Ovary (tissue), 9 donors: ENCODE results near the gene SPDYA. TPM values are rescaled to one million over a fixed set of nuclear protein-coding genes. Genes with fewer than 3 reads are reported as not detected.

Experiments used
- DNase-seq, 5 donors: peaks; one replicate each; pipeline ENCODE4 v3.0.0-alpha.2; 2019 to 2020
- H3K27ac ChIP-seq, 2 donors: fragments of 200-600 bp; one replicate each; pipeline versions ENCODE4 v1.5.1 to v1.8.0; 2019 to 2022
- H3K27me3 ChIP-seq: fragments of 200-600 bp; one replicate; pipeline ENCODE4 v1.8.0; 2022
- H3K36me3 ChIP-seq: fragments of 200-600 bp; sonication (generic); one replicate; pipeline ENCODE4 v1.5.1; 2019
- H3K4me1 ChIP-seq: one replicate; pipeline ENCODE4 v1.8.1; 2013; ENCODE audit warnings: mild to moderate bottlenecking, moderate library complexity; ENCODE audit not compliant: insufficient read depth
- H3K4me3 ChIP-seq: fragments of 200-600 bp; sonication (generic); one replicate; pipeline ENCODE4 v1.5.1; 2017
- H3K9me3 ChIP-seq, 2 donors: fragments of 200-600 bp in 1 of 2; sonication (generic) in 1 of 2; one replicate each; pipeline versions ENCODE4 v1.5.1 to v1.8.1; 2013 to 2019; ENCODE audit warnings: mild to moderate bottlenecking in 1 of 2, moderate library complexity in 1 of 2
- EP300 ChIP-seq: sonication (generic); formaldehyde crosslinking; IDR thresholded peaks from one replicate; pipeline ENCODE4 v1.6.1; 2017; ENCODE audit warnings: antibody characterized with exemption
- POLR2A ChIP-seq: fragments of 450-650 bp; IDR thresholded peaks from one replicate; pipeline ENCODE4 v1.6.1; 2017; ENCODE audit warnings: antibody characterized with exemption, mild to moderate bottlenecking, moderate library complexity
- WGBS, 3 donors: extraction: QIAGEN DNeasy Blood & Tissue Kit in 1 of 3; methylation state at CpG; one replicate each; pipeline versions ENCODE4 v1.1.5 to v1.1.7; 2013 to 2017; 5-methylcytosine and 5-hydroxymethylcytosine counted together
- intact Hi-C, 4 donors: fragments of 100-400 bp; cut with DNase I; formaldehyde crosslinking; loops; one replicate each; pipeline versions ENCODE4 v1.11.0 to v1.15.1; 2022 to 2023
- polyA plus RNA-seq, 2 donors: library from polyadenylated mRNA; stranded (reverse); fragments of 200-250 nt in 1 of 2; fragments of 350-450 nt in 1 of 2; fragmentation: Illumina TruSeq in 1 of 2; extraction: RNeasy Lipid Tissue Mini Kit (QIAGEN cat#74804) in 1 of 2; gene quantifications; one replicate each; pipeline ENCODE4 v1.2.3, GENCODE V29; 2013 to 2014
- total RNA-seq, 7 donors: library from RNA; depleted of rRNA in 2 of 7; stranded (reverse); fragments of >200 nt in 2 of 7; fragmentation: NEBNext Ultra II Directional in 3 of 7; extraction: Animal tissue kit (Norgen Biotek cat#: 25700) in 3 of 7; gene quantifications; one replicate each; pipeline versions ENCODE4 v1.1.0 to v1.2.4, GENCODE V29; 2016 to 2023
- TF ChIP-seq, protein P1 (sequence below), 3 donors: fragments of 450-650 bp in 2 of 3; fragments of 200-600 bp in 1 of 3; IDR thresholded peaks; one replicate each; pipeline versions ENCODE4 v1.5.1 to v1.8.0; 2016 to 2022; ENCODE audit warnings: antibody characterized with exemption in 3 of 3, mild to moderate bottlenecking in 1 of 3
- donor health status: DM: no; HTN: no; CAD: no; lungs with moderate emphysema.
- donor health status: DM: no; HTN: no; CAD: no.
- donor health status: Bipolar disorder and iron deficiency.
- donor health status: DM: yes; HTN: yes; CAD: no.
- donor health status: DM: no; HTN: no; CAD: no.
- donor health status: DM: yes; HTN: yes; CAD: no.

The SPDYA gene
- total and polyA plus RNA-seq, 9 donors = 0.13 to 4.3 (median 0.94) TPM

DNA sequence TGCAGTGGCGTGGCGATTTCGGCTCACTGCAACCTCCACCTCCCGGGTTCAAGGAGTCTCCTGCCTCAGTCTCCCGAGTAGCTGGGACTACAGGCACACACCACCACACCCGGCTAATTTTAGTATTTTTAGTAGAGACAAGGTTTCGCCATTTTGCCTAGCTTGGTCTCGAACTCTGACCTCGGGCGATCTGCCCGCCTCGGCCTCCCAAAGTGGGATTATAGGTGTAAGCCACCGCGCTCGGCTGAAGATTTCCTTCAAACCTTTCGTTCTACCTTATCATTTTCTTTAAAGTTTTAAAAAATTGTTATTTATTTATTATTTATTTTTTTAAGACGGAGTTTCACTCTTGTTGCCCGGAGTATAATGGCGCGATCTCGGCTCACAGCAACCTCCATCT lies 82.9 kb downstream of the SPDYA start:
- Histone ChIP-seq H3K4me1 (peaks cover 4% of the 10 kb centered on the region), H3K4me3 (no peak overlapping the region), H3K36me3 (no peaks in the 10 kb centered on the region), H3K27ac (no peak overlapping the region), H3K9me3 (no peaks in the 10 kb centered on the region), H3K27me3 (no peaks in the 10 kb centered on the region)
- no peak for TF ChIP-seq POLR2A
- no peak for TF ChIP-seq EP300
- TF ChIP-seq, protein P1, sequence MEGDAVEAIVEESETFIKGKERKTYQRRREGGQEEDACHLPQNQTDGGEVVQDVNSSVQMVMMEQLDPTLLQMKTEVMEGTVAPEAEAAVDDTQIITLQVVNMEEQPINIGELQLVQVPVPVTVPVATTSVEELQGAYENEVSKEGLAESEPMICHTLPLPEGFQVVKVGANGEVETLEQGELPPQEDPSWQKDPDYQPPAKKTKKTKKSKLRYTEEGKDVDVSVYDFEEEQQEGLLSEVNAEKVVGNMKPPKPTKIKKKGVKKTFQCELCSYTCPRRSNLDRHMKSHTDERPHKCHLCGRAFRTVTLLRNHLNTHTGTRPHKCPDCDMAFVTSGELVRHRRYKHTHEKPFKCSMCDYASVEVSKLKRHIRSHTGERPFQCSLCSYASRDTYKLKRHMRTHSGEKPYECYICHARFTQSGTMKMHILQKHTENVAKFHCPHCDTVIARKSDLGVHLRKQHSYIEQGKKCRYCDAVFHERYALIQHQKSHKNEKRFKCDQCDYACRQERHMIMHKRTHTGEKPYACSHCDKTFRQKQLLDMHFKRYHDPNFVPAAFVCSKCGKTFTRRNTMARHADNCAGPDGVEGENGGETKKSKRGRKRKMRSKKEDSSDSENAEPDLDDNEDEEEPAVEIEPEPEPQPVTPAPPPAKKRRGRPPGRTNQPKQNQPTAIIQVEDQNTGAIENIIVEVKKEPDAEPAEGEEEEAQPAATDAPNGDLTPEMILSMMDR (IDR thresholded peaks at IDR 0.05) = no peak
- DNase-seq = peak; percentile 11 to 60 (median 56)
- intact Hi-C loops = no loop called here
- WGBS, 3 donors = 90 to 94% (median 94%) methylated on average over 21 of the region's 21 CpGs

DNA sequence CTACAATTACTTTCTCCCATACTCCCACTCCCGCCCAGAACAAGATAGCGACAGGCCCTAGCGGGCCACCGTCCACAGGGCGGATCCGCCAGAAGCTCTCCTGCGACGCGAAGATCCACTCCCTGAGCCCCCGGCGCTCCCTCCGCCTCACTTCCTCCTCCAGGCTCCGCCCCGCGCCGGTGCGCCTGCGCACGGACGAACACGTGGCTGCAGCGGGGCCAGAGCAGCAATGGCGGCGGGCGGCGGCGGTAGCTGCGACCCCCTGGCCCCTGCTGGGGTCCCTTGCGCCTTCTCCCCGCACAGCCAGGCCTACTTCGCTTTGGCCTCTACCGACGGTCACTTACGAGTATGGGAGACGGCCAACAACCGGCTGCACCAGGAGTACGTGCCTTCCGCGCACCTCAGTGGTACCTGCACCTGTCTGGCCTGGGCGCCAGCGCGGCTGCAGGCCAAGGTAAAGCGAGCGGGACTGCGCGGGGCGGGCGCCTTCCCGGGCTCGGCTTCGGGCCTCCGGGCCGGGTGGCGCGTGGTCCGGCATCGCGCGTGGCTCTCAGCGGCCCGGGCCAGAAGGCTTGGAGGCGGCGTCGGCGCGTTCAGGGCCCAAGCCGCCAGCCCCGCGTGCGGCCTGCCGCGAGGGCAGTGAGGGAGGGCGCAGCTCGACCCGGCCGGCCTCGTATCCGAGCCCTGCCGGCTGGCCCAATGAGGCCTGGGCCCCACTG lies 84.0 kb downstream of the SPDYA start, which contains the start of gene WDR43:
Gene WDR43, plus strand, starts transcription at position 198 of the 719 bp plus-strand sequence. Its CDS starts 32 bp downstream, at position 230.
- H3K4me3 ChIP-seq = peak within 1 kb of the TSS; percentile 98
- H3K36me3 ChIP-seq = no peaks in the 10 kb centered on the region
- 0 to 1% (median 1%) methylated on average over 46 to 79 of the region's 79 CpGs for WGBS, 3 donors
- peak; percentile 69 for TF ChIP-seq POLR2A
- no peak for TF ChIP-seq EP300
- TF ChIP-seq, protein P1 (IDR thresholded peaks at IDR 0.05) = peak in 1 of 3 donors; percentile 35
- intact Hi-C loops = no loop called here
- DNase-seq = peak; percentile 95 to 98 (median 97)
- no peaks in the 10 kb centered on the region for H3K9me3 ChIP-seq
- H3K27ac ChIP-seq = peak within 1 kb of the TSS; percentile 62 to 75
- no peaks in the 10 kb centered on the region for H3K27me3 ChIP-seq
- H3K4me1 ChIP-seq = peaks cover 4% of the 10 kb centered on the region

DNA sequence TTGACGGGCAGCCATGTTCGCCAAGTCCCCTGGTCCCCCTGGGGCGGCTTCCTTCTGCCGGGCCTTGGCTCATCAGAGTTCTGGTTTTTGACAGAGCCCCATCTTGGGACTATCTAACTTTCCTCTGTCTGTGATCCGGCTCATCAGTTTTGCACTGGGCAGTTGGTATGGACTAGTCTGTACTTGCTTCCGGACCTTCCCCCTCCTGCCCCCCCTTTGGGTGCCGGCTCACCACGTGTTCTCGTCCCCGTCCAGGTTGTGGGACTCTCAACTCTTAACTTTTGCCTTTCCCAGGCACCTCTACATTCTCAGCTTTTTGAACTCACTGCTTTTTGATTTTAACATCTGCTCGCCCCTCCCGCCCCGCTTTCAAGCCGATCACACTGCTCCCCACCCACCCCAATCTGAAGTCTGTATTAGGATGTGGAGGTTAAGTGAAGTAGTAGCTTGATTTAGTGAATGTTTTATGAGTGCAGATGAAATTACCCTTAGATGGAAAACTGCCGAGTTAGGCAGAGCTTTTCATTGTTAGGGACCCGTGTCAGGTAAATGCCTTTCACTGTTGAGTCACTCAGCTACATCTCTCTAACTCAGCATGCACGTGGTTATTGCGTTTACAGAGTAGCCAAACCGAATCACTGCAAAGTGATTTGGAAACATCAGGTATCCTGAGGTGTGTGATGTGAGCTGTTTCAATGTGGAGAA lies 84.7 kb downstream of the SPDYA start:
- WGBS, 3 donors = 0 to 1% (median 1%) methylated on average over 19 of the region's 19 CpGs
- Histone ChIP-seq H3K9me3 (no peaks in the 10 kb centered on the region), H3K36me3 (no peaks in the 10 kb centered on the region), H3K4me1 (peaks cover 4% of the 10 kb centered on the region), H3K4me3 (peak overlapping the region; percentile 98), H3K27me3 (no peaks in the 10 kb centered on the region), H3K27ac (peak overlapping the region; percentile 62 to 75)
- intact Hi-C loops = no loop called here
- no peak for TF ChIP-seq POLR2A
- TF ChIP-seq, protein P1 (IDR thresholded peaks at IDR 0.05) = no peak
- no peak for TF ChIP-seq EP300
- peak in 3 of 5 donors; percentile 31 to 56 (median 50) for DNase-seq

DNA sequence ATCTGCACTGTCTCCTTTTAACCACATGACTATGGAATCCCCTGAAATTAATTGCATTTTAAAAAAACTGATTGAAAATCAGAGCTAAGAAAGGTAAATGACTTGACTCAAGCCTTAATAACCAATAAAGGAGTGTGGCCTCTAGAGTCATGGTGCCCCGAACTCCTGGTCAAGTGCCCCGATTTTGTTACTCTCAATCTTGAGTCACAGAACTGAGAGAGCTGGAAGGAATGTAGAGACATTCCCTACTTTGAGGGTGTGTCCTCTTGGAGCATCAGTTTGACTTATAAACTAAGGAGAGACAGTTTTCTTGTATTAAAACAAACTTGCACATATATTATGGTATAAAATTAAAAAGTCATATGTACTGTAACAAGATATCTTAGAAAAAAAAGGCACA lies 86.3 kb downstream of the SPDYA start:
- 31 to 70% (median 66%) methylated on average over 2 of the region's 2 CpGs for WGBS, 3 donors
- no peak for DNase-seq
- no peaks in the 10 kb centered on the region for H3K27me3 ChIP-seq
- no peak overlapping the region for H3K27ac ChIP-seq
- H3K36me3 ChIP-seq = no peaks in the 10 kb centered on the region
- H3K4me3 ChIP-seq = no peak overlapping the region
- intact Hi-C loops = no loop called here
- TF ChIP-seq EP300 (no peak), POLR2A (no peak)
- TF ChIP-seq, protein P1 (IDR thresholded peaks at IDR 0.05) = no peak
- peaks cover 4% of the 10 kb centered on the region for H3K4me1 ChIP-seq
- no peaks in the 10 kb centered on the region for H3K9me3 ChIP-seq
